ENCODE data around the gene AREG.
"Not testable (repeated sequence)": the region's sequence is repeated elsewhere in the genome, so short reads cannot be mapped to it uniquely, and the experiment has no call there.

Gene AREG, protein sequence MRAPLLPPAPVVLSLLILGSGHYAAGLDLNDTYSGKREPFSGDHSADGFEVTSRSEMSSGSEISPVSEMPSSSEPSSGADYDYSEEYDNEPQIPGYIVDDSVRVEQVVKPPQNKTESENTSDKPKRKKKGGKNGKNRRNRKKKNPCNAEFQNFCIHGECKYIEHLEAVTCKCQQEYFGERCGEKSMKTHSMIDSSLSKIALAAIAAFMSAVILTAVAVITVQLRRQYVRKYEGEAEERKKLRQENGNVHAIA

GRCh38 chr4:74444891-74445642 lies at the start of gene AREG:
AREG (plus strand) TSS chr4:74445136; CDS start chr4:74445346, 210 bp downstream.
- DNase-seq: peak; percentile 49

DNA sequence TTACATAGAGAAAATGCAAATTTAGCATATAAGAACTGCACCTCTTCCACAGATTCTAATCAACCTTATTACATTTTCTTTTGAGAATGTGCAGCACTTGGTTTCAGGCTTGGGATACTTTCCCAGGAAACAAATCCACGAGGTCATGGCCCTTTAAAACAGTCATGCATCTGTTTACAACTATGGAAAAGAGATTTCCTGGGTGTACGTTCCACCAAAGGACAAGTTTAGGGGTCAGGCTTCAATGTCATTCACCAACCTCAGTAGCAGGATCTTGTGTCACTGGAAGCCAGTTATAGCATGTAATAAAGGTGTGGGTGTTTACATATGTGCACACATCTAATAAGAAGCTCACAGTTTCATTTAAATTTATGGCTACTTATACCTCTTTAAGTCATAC lies 49.3 kb upstream of the AREG start:
- DNase-seq: no peak

- DNase-seq: no peak
Observed at GRCh38 chr4:74397748-74398426, 47.0 kb upstream of the AREG start.

DNA sequence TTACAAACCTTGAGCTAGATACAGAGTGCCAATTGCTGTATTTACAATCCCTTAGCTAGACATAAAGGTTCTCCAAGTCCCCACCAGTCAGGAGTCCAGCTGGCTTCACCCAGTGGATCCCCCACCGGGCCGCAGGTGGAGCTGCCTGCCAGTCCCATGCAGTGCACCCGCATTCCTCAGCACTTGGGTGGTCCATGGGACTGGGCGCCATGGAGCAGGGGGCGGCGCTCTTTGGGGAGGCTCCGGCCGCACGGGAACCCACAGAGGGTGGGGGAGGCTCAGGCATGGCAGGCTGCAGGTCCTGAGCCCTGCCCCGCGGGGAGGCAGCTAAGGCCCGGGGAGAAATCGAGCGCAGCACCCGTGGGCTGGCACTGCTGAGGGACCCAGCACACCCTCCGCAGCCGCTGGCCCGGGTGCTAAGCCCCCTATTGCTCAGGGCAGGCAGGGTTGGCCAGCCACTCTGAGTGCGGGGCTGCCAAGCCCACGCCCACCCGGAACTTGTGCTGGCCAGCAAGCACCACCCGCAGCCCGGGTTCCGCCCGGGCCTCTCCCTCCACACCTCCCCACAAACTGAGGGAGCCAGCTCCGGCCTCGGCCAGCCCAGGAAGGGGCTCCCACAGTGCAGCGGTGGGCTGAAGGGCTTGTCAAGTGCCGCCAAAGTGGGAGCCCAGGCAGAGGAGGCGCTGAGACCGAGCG lies 45.9 kb upstream of the AREG start:
- DNase-seq: not testable (repeated sequence)

DNA sequence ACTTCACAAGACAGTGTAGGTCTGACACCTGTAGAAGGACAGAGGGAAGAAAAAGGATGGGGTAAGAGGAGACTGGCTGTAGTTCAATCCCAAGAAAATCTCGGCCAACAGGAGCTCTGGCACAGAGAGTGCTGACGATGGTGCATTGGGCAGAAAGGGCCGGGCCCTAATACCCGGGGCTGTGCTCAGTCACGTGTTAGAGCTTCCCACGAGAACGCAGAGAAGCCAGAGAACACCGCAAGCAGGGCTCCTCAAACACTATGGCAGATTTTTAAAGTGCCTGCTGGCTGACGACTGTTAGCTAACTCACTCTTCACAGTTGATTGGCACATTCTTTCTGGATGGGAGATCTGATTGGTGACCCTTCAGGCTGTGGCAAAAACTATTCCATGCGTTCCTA lies 44.5 kb upstream of the AREG start:
- DNase-seq: no peak

DNA sequence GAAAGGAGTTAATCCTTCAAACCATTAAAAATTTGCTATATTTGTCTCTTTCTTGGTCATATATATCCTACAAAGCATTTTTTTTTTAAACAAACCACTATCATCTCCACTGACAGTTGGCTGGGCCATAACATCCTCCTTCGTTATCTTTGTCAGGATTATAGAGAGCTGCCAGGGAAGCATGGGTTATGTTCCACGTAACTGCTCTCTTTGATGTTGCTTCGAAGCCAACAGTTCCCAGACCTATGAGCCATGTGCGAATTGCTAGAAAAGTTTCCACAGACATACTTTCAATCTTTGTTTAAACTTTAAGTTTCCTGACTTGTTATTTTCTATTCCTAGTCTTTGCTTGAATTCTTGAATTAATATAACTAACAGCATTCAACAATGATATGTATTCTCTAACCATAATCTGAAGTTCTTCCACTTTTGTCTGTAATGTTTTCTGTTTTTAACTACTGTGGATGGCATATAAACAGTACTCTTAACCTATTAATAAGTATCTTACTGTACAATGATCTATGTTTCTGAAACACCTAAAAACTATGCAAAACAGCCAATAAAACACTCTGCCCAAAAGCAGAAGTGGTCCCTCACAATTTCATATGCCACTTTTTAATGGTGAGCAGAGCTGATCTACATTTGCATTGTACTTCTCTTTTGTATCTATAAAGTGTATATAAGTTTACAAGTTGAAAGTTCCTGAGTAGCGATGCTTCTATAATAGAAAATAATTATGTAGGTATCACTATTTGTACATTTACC lies 42.1 kb upstream of the AREG start:
- no peak for DNase-seq

DNA sequence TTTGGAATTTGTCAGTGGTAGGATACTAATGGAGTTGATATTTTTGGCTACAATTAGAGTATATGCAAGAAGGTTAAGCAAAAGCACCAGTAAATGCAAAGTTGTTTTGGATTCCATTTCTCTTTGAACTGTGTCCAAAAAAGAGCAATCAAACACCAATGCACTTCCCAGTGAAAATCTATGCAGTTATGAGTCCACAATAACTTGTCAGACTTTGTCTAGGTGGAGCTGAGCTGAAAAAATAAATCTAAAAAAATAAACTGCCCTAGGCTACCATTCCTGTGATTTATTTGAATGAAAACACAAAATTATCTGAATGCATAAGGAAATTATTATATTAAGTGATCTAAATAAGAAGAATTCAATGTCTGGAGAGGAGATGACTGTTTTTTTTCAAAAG lies 37.0 kb upstream of the AREG start:
- DNase-seq: no peak

DNA sequence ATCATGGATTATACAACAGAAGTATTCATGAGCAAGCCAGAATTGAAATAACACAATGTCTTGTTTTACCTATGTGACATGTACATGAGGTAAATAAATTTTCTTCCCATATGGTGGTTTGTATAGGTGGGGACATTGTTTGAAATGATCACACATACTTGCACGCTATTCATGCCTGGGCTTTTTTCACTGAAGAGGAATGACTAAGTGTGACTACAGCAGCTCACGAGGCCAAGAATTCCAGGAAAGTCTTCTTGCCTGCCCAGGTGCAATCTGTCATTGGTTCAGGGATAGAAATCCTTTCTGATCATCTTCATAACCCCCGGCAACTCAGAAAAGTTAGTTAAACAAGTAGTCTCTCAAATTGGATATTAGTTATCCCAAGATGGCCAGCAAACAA lies 36.3 kb upstream of the AREG start:
- DNase-seq: no peak

- no peak for DNase-seq
Observed at GRCh38 chr4:74410272-74410671, 34.7 kb upstream of the AREG start.

DNA sequence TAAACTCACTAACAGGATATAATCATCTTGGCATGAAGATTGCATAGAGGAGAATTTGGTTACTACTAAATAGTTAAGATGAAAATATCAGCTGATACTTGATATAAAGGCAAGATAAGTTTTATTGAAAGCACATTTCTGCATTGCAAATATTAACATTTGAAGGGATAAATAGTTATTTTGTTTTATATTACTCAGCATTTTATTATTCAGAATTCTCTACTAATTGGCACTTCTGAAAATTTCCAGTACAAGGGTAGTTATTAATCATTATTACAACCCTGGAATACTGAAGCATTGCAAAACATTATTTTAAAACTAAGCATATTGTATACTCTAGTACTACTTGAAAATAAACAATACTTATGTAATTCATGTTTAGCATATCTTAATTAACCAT lies 32.7 kb upstream of the AREG start:
- DNase-seq: no peak

DNA sequence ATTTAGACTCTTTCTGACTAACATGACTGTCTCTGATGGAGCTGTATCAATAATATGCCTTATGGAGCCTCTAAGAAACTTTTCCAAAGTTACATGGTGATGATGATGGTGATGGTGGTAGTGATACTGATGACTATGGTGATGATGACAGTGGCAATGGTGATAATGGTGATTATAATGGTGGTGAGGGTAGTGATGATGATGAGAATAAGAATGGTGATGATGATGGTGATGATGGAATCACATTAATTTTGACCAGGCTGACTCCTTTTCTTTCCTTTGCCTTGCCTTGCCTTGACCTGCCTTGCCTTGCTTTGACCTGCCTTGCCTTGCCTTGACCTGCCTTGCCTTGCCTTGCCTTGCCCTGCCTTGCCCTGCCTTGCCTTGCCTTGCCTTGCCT lies 31.7 kb upstream of the AREG start:
- DNase-seq: no peak

DNA sequence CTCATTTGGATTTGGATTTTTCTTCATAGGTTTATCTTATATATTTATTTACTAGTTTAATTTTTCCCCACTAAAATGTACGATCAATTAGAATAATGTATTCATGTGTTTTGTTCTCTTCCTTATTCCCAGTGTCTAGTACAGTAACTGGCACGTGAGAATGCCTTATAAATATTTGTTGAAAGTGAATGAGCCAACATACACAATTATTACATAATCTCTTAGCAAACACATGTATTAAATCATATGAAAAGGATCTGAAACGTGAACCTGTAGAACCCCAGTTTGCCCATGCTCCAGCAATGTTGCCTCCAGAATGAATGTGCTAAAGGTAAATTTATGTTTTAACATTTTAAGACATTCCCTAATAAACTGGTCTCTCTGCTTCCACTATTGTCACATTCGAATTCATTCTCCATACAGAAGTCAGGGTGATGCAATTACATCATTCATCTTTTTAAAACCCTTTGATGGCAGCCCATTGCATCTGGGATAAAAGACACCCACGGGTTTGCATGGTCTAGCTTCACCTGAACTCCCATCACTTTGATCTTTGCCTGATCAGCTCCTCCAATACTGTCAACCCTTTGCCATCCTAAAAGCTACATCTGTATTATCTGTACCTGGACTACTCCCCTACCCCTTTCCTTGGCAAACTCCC lies 30.7 kb upstream of the AREG start:
- DNase-seq: no peak

- no peak for DNase-seq
Observed at GRCh38 chr4:74415602-74416300, 29.2 kb upstream of the AREG start.

GRCh38 chr4:74418063-74418670 lies 26.8 kb upstream of the AREG start:
- DNase-seq: no peak

GRCh38 chr4:74420863-74421262 lies 24.1 kb upstream of the AREG start:
- no peak for DNase-seq

- no peak for DNase-seq
Observed at GRCh38 chr4:74423104-74423503, 21.8 kb upstream of the AREG start.

- DNase-seq: no peak
Observed at GRCh38 chr4:74424111-74424510, 20.8 kb upstream of the AREG start.

GRCh38 chr4:74426101-74426500 lies 18.8 kb upstream of the AREG start:
- DNase-seq: no peak

DNA sequence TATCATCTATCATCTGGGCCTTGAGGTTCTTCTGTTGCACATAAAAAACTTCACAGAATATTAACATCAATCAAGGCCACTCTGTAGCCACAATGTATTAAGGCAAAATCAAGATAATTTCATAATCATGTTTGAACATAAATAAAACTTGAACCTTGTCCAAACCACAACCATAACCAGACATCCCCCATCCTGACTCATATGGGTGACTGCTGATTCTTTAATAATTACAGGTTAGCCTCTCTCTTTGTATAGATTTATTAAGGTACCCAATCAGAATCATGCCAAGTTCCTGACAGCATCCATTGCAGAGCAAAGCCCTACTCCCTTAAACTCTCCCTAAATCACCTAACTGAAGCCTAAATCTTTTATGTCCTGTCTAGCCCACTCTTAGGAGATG lies 16.7 kb upstream of the AREG start:
- no peak for DNase-seq

- DNase-seq: no peak
Observed at GRCh38 chr4:74431113-74431826, 13.7 kb upstream of the AREG start.

Measured in NCI-H526 treated with DMSO at 0.1 percent for 48 hours (cell line).